Peyer's patch (tissue), 4 donors: ENCODE measurements around the gene RALGAPA1.

Experiments used
- CTCF ChIP-seq, 6 experiments: fragments of 450-650 bp in 4 of 6; fragments of 200-600 bp in 2 of 6; sonication (generic) in 1 of 6; IDR thresholded peaks; one replicate each; pipeline ENCODE4 v1.5.1; 2017 to 2019; ENCODE audit warnings: antibody characterized with exemption in 6 of 6, mild to moderate bottlenecking in 3 of 6, moderate library complexity in 1 of 6
- POLR2A ChIP-seq, 2 donors: fragments of 450-650 bp; IDR thresholded peaks; one replicate each; pipeline ENCODE4 v1.5.1; 2017; ENCODE audit warnings: antibody characterized with exemption in 2 of 2, mild to moderate bottlenecking in 2 of 2, moderate library complexity in 2 of 2

GRCh38 chr14:35829449-35829848 is 20.4 kb upstream of the RALGAPA1 start:
- TF ChIP-seq CTCF (IDR thresholded peaks at IDR 0.05) (no peak), POLR2A (IDR thresholded peaks at IDR 0.05) (no peak)
